IMR-90 (cell line): ENCODE data around the gene MAGI3. TPM values are rescaled to one million over a fixed set of nuclear protein-coding genes. Genes with fewer than 3 reads are reported as not detected.

Experiments
- ATAC-seq: fragments of 200-7000 bp; cut with Tn5 transposase; 2 replicates; pipeline ENCODE4 v1.9.1; 2020; ENCODE audit warnings: low read depth, mild to moderate bottlenecking, moderate library complexity
- BruUV-seq: library from RNA; stranded (reverse); fragments of 400-500 nt; replicated peaks from 2 replicates; lab custom pipeline; 2021; lab: Mats Ljungman, UMichigan
- CTCF ChIA-PET: fragments of 300-600 bp; formaldehyde crosslinking; extraction: SDS; loops from one replicate; lab custom pipeline; 2021; ENCODE audit warnings: antibody characterized with exemption; lab: Yijun Ruan, JAX
- POLR2A ChIA-PET: fragments of 300-600 bp; sonication (Branson Sonifier 250); formaldehyde crosslinking; loops from one replicate; lab custom pipeline; 2022; ENCODE audit warnings: antibody characterized with exemption; ENCODE audit not compliant: unreplicated experiment; lab: Charles Lee
- DNase-seq: peaks from one replicate; pipeline ENCODE4 v3.0.0; 2013
- H2AFZ ChIP-seq: replicated peaks from 2 replicates; pipeline ENCODE3; 2013; ENCODE audit warnings: low read length, mild to moderate bottlenecking; ENCODE audit not compliant: poor library complexity
- H2AK5ac ChIP-seq: 2 replicates; pipeline ENCODE4 v1.6.1; 2013; ENCODE audit warnings: low read depth, low read length, inconsistent platforms
- H2AK9ac ChIP-seq: replicated peaks from 2 replicates; pipeline ENCODE3; 2013; ENCODE audit warnings: mild to moderate bottlenecking, low read depth, low read length, moderate library complexity; ENCODE audit not compliant: poor library complexity
- H2BK120ac ChIP-seq: 2 replicates; pipeline ENCODE4 v1.6.1; 2013; ENCODE audit warnings: low read depth, low read length, inconsistent platforms
- H2BK15ac ChIP-seq: 3 replicates; pipeline ENCODE4 v1.6.1; 2013; ENCODE audit warnings: low read depth, low read length, inconsistent platforms
- H2BK20ac ChIP-seq: 2 replicates; pipeline ENCODE4 v1.6.1; 2013; ENCODE audit warnings: low read depth, mild to moderate bottlenecking, inconsistent platforms, low read length, moderate library complexity
- H2BK5ac ChIP-seq: 2 replicates; pipeline ENCODE4 v1.6.1; 2013; ENCODE audit warnings: mild to moderate bottlenecking, low read depth, low read length, inconsistent platforms; ENCODE audit not compliant: poor library complexity, severe bottlenecking
- H3K14ac ChIP-seq: replicated peaks from 2 replicates; pipeline ENCODE4 v1.6.1; 2013; ENCODE audit warnings: low read depth, low read length, inconsistent platforms
- H3K18ac ChIP-seq: 2 replicates; pipeline ENCODE4 v1.6.1; 2013; ENCODE audit warnings: low read depth, low read length, control low read depth
- H3K23ac ChIP-seq: 2 replicates; pipeline ENCODE4 v1.6.1; 2013; ENCODE audit warnings: low read depth, low read length, inconsistent platforms
- H3K27ac ChIP-seq: 2 replicates; pipeline ENCODE4 v1.5.1; 2013; ENCODE audit warnings: mild to moderate bottlenecking, control low read depth, low read length; ENCODE audit not compliant: insufficient read depth
- H3K27me3 ChIP-seq: 2 replicates; pipeline ENCODE4 v1.6.1; 2013; ENCODE audit warnings: low read length; ENCODE audit not compliant: control insufficient read depth, insufficient read depth
- H3K36me3 ChIP-seq: 2 replicates; pipeline ENCODE4 v1.6.1; 2013; ENCODE audit warnings: low read length, mixed read lengths; ENCODE audit not compliant: control insufficient read depth, insufficient read depth
- H3K4ac ChIP-seq: 2 replicates; pipeline ENCODE4 v1.6.1; 2013; ENCODE audit warnings: low read depth, low read length, inconsistent platforms
- H3K4me1 ChIP-seq: 2 replicates; pipeline ENCODE4 v1.6.1; 2013; ENCODE audit warnings: low read length, mixed read lengths; ENCODE audit not compliant: control insufficient read depth, insufficient read depth
- H3K4me2 ChIP-seq: 2 replicates; pipeline ENCODE4 v1.6.1; 2013; ENCODE audit warnings: low read depth, mild to moderate bottlenecking, control low read depth, low read length, moderate library complexity
- H3K4me3 ChIP-seq: 2 replicates; pipeline ENCODE4 v1.5.1; 2013; ENCODE audit warnings: low read depth, mild to moderate bottlenecking, control low read depth, low read length, moderate library complexity; ENCODE audit not compliant: insufficient read depth
- H3K56ac ChIP-seq: 2 replicates; pipeline ENCODE4 v1.6.1; 2013; ENCODE audit warnings: low read length, inconsistent platforms; ENCODE audit not compliant: insufficient read depth; ENCODE audit errors: extremely low read depth
- H3K79me1 ChIP-seq, 2 experiments: 2 replicates each; pipeline ENCODE4 v1.6.1; 2013; ENCODE audit warnings: low read length in 2 of 2, inconsistent platforms in 1 of 2, low read depth in 1 of 2
- H3K9ac ChIP-seq: 2 replicates; pipeline ENCODE4 v1.6.1; 2013; ENCODE audit warnings: low read depth, low read length, control low read depth
- H3K9me1 ChIP-seq: 2 replicates; pipeline ENCODE4 v1.6.1; 2013; ENCODE audit warnings: low read length, inconsistent platforms; ENCODE audit not compliant: insufficient read depth
- H3K9me3 ChIP-seq: 2 replicates; pipeline ENCODE4 v1.6.1; 2013; ENCODE audit warnings: low read length; ENCODE audit not compliant: control insufficient read depth, insufficient read depth
- H4K20me1 ChIP-seq: 2 replicates; pipeline ENCODE4 v1.6.1; 2013; ENCODE audit warnings: low read length, inconsistent platforms; ENCODE audit not compliant: insufficient read depth
- H4K5ac ChIP-seq: 2 replicates; pipeline ENCODE4 v1.6.1; 2013; ENCODE audit warnings: mild to moderate bottlenecking, low read depth, low read length, control low read depth
- H4K8ac ChIP-seq, 2 experiments: 2 replicates each; pipeline ENCODE4 v1.6.1; 2013; ENCODE audit warnings: low read depth in 2 of 2, low read length in 2 of 2, control low read depth in 1 of 2, inconsistent platforms in 1 of 2
- H4K91ac ChIP-seq: 2 replicates; pipeline ENCODE4 v1.6.1; 2013; ENCODE audit warnings: low read depth, low read length, inconsistent platforms; ENCODE audit not compliant: insufficient read depth
- CEBPB ChIP-seq: IDR thresholded peaks from 2 replicates; pipeline ENCODE4 v1.6.1; 2012; ENCODE audit warnings: low read depth, low read length, improper control_type of control experiment
- NFE2L2 ChIP-seq: fragments of 150-350 bp; IDR thresholded peaks from 2 replicates; pipeline ENCODE4 v1.6.1; 2016; ENCODE audit warnings: low read depth, mild to moderate bottlenecking, low read length
- POLR2A ChIP-seq: IDR thresholded peaks from 2 replicates; pipeline ENCODE4 v1.6.1; 2012; ENCODE audit warnings: mild to moderate bottlenecking, low read depth, low read length
- RAD21 ChIP-seq: IDR thresholded peaks from 2 replicates; pipeline ENCODE4 v1.6.1; 2012; ENCODE audit warnings: low read length, improper control_type of control experiment
- RFX5 ChIP-seq: IDR thresholded peaks from 2 replicates; pipeline ENCODE4 v1.8.0; 2012; ENCODE audit warnings: low read depth, mild to moderate bottlenecking, low read length, moderate library complexity
- SMC3 ChIP-seq: fragments of 150-350 bp; IDR thresholded peaks from 2 replicates; pipeline ENCODE4 v1.6.1; 2016; ENCODE audit warnings: low read depth, mild to moderate bottlenecking, antibody characterized with exemption, low read length, moderate library complexity
- WGBS, 2 experiments: methylation state at CpG; one replicate each; pipeline versions ENCODE4 v1.1.5 to v1.1.7; 2013; ENCODE audit warnings: missing lambda C conversion rate in 2 of 2; ENCODE audit not compliant: insufficient read length in 1 of 2; ENCODE audit errors: extremely low coverage in 2 of 2; 5-methylcytosine and 5-hydroxymethylcytosine counted together
- dilution Hi-C: fragments of 300-500 bp; cut with HindIII; formaldehyde crosslinking; loops from one replicate; pipeline ENCODE4 v1.14.3; 2018; ENCODE audit warnings: low sequenced_read_pairs; ENCODE audit not compliant: unreplicated experiment
- in situ Hi-C: fragments of 300-500 bp; cut with MboI; formaldehyde crosslinking; loops from 3 replicates; pipeline ENCODE4 v1.14.3; 2019; ENCODE audit warnings: low sequenced_read_pairs, inconsistent platforms, mixed read lengths
- intact Hi-C: fragments of 100-400 bp; cut with micrococcal nuclease; formaldehyde crosslinking; loops from 2 replicates; pipeline ENCODE4 v1.10.0; 2022
- polyA plus RNA-seq, 3 experiments: library from polyadenylated mRNA; depleted of rRNA; stranded (reverse); fragments of >200 nt; gene quantifications; 2 replicates each; pipeline ENCODE4 v1.2.3, GENCODE V29; 2012; ENCODE audit warnings: low replicate concordance in 1 of 3
- total RNA-seq: library from RNA; depleted of rRNA; stranded (reverse); fragments of >200 nt; gene quantifications from 2 replicates; pipeline ENCODE4 v1.2.3, GENCODE V29; 2012
- TF ChIP-seq, protein P1 (sequence below): fragments of 150-350 bp; IDR thresholded peaks from 2 replicates; pipeline ENCODE4 v1.6.1; 2016; ENCODE audit warnings: low read depth, mild to moderate bottlenecking, low read length, moderate library complexity, borderline replicate concordance

Gene MAGI3
- total and polyA plus RNA-seq, 2 of the 4 experiments (the other 2 are of a cell fraction), result 2.5 to 8.8 TPM

DNA sequence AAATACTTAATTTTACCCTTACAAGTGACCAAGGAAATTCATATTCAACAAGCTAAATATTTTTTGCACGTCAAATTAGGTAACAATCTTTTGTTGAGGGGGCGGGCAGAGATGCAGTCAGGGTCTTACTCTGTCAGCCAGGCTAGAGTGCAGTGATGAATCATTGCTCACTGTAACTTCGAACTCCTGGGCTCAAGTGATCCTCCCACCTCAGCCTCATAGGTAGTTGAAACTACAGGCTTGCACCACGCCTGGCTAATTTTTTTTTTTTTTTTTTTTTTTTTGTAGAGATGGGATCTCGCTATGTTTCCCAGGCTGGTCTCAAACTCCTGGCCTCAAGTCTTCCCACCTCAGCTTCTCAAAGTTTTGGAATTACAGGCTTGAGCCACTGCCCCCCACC lies 342.5 kb downstream of the MAGI3 start:
- H2AK5ac ChIP-seq, result no peak overlapping the region
- H2BK15ac ChIP-seq, result no peak overlapping the region
- no peak for TF ChIP-seq RAD21
- no peak for TF ChIP-seq NFE2L2
- no peak for TF ChIP-seq RFX5
- no peak for TF ChIP-seq POLR2A
- TF ChIP-seq, protein P1, sequence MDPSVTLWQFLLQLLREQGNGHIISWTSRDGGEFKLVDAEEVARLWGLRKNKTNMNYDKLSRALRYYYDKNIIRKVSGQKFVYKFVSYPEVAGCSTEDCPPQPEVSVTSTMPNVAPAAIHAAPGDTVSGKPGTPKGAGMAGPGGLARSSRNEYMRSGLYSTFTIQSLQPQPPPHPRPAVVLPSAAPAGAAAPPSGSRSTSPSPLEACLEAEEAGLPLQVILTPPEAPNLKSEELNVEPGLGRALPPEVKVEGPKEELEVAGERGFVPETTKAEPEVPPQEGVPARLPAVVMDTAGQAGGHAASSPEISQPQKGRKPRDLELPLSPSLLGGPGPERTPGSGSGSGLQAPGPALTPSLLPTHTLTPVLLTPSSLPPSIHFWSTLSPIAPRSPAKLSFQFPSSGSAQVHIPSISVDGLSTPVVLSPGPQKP, result no peak
- no peak for TF ChIP-seq SMC3
- TF ChIP-seq CEBPB, result no peak
- H4K8ac ChIP-seq, result no peak overlapping the region
- H3K56ac ChIP-seq, result no peak overlapping the region
- in situ Hi-C loops, result no loop called here
- DNase-seq (no peak), ATAC-seq (no peak)
- no peak overlapping the region for H3K14ac ChIP-seq
- no peak overlapping the region for H4K91ac ChIP-seq
- no peaks in the 10 kb centered on the region for H3K9me3 ChIP-seq
- no peaks in the 10 kb centered on the region for H3K4me1 ChIP-seq
- POLR2A ChIA-PET, result no interaction called here
- no peak overlapping the region for H3K18ac ChIP-seq
- H2AFZ ChIP-seq, result no peak overlapping the region
- H3K36me3 ChIP-seq, result peaks cover 13% of the 10 kb centered on the region
- no CpG with 5 or more reads among the region's 5 CpGs for WGBS, 2 experiments
- no peak overlapping the region for H3K27ac ChIP-seq
- H4K5ac ChIP-seq, result no peak overlapping the region
- intact Hi-C loops, result no loop called here
- no peaks in the 10 kb centered on the region for H3K9me1 ChIP-seq
- peaks cover 0 to 3% of the 10 kb centered on the region in 2 experiments; a peak in 1 of 4 replicates for H3K79me1 ChIP-seq
- BruUV-seq, result no TSS peak
- H3K9ac ChIP-seq, result no peak overlapping the region
- no peak overlapping the region for H2BK120ac ChIP-seq
- H3K4me2 ChIP-seq, result no peak overlapping the region
- no peak overlapping the region for H3K4me3 ChIP-seq
- no peaks in the 10 kb centered on the region for H4K20me1 ChIP-seq
- H3K23ac ChIP-seq, result no peak overlapping the region
- no peak overlapping the region for H2AK9ac ChIP-seq
- dilution Hi-C loops, result no loop called here
- no peak overlapping the region for H2BK20ac ChIP-seq
- H2BK5ac ChIP-seq, result no peak overlapping the region
- no peaks in the 10 kb centered on the region for H3K27me3 ChIP-seq
- H3K4ac ChIP-seq, result no peak overlapping the region
- CTCF ChIA-PET, result no interaction called here
